HG03565 (cell line): Measurements from ENCODE around the gene CES1.
"Not testable (repeated sequence)": the region's sequence is repeated elsewhere in the genome, so short reads cannot be mapped to it uniquely, and the experiment has no call there.

Experiments used
- ATAC-seq: cut with Tn5 transposase; IDR thresholded peaks from one replicate; pipeline ENCODE4 v1.9.1; 2021; ENCODE audit warnings: mild to moderate bottlenecking, moderate library complexity; ENCODE audit not compliant: unreplicated experiment

CES1 gene

DNA sequence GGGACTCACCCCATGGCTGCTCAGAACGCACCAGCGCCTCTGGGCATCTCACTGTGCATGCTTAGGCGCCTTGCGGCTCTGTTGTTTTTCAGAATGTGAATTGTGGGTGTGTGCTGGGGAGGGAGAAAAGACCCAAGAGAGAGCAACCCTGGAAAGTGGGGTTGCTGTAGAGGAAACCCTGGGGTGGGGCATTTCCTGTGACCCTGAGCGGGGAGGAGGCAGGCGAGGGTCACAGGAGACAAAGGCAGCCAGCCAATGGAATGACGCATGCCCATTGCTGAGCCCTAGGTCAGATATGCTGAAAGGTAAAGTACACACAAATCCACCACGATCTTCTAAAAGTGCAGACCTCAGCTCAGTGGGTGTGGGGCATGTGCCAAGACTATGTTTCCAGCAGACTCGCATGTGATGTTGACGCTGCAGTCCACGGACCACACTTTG, 39.9 kb downstream of the CES1 start:
- not testable (repeated sequence) for ATAC-seq

DNA sequence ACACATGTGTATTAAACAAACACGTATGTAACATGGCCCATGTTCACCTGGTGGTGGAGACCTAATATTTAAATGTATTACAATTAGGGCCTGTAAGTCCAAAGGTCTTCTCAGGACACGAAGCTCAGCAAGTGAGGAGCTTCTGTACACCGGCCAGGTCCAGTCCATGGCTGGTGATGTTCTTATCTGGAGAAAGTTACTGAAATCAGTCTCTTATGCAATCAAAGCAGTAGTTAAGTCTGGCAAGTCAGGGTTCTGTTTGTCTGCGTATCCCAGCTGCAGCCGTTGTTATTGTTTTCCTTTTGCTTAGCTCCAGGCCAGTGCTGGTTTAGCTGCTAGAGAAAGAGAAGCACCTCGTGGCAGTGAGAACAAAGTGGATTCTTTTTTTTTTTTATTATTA, 41.4 kb downstream of the CES1 start:
- not testable (repeated sequence) for ATAC-seq

DNA sequence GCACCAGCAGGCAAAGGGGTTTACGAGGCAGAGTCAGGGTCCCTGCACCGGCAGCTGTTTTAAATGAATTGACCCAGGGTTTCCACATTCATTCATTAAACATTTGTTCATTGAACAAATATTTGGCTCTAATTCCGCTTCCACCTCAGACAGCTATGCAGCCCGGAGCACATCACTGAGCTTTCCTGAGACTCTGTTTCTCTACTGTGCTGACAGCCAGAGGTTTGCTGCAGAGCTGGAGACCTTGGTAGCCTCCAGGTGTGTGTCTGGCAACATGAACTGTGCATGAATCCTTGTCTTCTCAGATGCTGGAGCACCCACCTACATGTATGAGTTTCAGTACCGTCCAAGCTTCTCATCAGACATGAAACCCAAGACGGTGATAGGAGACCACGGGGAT, 42.7 kb downstream of the CES1 start:
- not testable (repeated sequence) for ATAC-seq

DNA sequence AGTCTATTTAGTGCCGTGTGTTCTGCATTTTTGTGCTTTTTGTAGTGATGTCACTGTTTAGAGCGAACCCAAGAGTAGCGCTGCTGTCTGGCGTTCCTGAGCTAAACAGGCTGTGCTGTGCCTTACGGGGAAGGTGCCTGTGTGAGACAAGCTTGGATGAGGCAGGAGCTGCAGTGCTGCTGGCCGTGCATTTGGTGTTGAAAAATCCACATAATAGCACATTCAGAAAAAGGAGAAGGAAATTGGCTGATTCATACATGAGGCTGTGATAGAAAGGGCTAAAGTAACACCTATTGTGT, 50.2 kb downstream of the CES1 start:
- not testable (repeated sequence) for ATAC-seq

DNA sequence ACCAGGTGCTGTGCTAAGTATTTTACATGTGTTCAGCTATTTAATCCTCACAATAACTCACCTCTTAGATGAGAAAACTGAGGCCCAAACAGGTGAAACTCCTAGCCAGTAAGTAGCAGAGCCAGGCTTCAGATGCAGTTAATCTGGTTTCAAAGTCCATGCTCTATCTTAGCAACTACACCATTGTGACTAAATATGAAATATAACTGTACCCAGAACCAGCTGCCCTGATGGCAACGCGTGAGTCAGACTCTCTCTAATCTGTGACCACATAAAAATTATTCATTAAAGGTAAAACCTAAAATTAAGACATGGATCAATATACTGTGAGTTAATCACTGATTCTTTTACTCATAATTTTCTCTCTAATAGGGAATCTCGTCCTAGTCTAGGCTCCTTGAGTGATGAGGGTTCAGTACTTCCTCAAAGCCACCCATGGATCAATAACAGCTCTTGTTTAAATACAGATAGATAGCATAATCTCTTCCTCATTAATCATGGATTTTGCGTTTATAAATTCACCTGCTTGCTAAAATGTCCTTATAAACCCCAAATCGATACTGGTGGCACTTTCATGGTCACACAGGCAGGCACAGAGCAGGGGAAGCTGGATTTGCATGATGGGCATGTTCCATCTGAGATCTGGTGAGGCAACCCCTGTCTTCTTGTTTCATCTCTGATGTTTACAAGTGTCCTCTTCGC, 50.7 kb downstream of the CES1 start:
- ATAC-seq: not testable (repeated sequence)

DNA sequence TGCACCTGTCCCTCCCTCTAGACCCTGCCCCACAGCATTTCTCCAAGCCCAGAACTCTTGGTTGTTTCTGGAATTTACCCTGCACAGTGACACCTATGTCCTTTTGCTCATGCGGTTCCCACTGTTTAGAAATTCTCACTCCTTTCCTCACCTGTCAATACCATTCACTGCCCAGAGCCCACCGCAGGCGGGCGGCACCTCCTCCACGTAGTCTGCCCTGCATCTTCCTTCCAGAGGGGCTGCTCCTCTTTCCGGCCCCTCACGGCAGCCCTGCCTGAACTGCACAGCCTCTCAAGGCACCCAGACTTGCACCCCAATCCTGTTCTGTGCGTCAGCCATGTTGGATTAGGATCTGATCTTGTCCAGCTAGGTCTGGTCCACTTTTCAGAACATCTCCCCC, 51.4 kb downstream of the CES1 start:
- not testable (repeated sequence) for ATAC-seq

DNA sequence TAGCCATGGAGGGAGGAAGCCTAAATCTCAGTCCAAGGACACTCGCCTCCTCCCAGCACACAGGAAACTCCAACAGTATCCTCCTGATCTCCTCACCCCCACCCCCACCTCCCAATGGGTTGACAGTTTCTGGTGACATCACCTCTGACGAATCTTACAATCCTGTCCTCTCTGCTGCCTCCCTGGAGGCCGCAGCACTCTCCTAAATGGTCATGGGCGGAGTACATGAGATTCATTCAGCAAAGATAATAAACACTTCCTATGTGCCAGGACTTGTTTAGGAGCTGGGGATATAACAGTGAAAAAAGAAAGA, 52.8 kb downstream of the CES1 start:
- not testable (repeated sequence) for ATAC-seq

DNA sequence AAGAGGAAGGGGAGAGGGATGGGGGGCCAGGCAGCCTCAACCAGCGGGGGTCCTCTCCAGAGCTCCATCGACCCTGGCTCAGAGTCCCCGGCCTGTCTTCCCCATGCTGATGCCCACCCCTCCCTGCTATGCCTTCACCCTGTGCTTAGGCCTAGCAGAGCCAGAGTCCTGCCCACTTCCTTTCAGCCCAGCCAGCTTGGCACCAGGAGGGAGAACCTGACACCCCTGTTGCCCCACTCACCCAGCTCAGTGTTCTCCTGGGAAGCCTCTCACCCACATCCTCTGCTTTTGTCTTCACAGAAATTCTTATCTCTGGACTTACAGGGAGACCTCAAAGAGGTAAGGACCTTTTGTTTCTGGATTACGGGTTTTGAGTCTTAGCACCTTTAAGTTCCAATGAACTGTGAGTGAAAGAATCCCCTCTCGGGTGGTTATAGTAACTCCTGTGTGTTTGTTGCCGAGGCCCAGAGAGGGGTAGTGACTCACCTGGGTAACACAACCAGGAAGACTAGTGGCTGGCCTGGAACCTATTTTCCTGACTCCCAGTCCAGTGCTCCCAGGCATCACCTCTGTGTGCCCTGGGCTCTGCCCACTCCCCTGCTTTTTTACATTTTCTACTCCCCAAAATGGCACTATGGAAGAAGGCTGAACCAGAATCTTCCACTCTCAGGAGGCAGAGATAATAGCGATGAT, 53.3 kb downstream of the CES1 start:
- ATAC-seq: no peak

DNA sequence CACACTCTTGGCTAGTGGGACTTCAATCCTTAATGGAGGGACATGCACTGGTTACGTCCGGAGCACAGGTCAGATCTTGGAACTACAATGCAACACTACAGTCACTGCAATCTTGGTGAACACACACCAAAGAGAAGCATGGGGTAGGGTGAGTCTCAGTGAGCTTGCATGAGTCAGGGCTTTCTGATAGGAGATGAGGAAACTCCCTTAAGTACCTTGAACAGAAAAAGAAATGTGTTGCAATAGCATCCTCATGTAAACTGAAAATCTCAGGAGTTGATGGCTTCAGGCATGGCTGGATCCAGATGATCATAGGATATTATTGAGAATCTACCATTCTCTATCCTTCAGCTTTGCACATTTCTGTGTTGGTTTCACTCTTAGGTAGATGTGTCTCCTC, 54.1 kb downstream of the CES1 start:
- ATAC-seq: no peak

DNA sequence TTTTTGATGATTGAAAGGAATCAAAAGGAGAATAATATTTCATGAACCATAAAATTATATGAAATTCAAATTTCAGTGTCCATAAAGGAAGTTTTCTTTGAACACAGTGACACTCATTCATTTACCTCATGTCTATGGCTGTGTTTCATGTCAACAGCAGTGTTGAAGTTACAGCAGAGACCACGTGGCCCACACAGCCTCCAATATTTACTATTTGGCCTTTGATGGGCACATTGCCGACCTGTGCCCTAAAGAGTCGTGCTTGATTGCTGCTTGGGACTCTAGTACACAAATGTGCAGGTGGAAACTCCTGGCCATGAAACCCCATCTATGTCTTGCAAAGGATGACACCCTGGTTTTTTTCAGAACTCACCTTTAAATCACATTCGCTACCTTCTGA, 57.0 kb downstream of the CES1 start:
- ATAC-seq: no peak

DNA sequence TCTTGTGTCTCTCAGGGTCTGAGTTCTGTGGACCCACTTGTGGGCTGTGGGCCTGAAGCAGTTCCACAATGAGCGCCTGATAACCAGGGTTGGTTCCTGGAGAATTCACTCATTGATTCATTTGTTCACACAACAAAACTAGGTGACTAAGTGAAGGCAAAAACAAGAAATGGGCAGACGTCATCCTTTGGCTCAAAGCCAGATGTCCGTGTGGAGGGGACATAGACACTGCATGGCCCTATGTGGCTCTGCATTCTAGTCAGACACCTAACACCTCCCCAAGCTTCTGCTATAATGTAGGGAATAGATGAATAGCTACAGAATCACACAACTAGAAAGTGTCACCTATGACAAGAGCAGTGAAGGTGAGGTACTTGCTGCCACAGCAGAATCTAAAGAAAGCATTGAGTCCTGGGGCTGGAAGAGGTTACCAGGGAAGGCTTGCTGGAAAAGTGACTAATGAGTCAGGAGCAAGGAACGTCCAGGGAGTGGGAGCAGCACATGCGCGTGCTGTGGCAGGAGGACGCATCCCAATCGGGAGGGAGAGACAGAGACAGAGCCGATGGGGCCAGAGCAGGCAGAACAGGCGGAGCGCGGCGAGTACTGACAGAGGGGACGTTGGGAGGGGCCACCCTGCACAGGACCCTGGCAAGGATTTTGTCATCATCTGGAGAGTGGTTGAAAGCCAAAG, 58.9 kb downstream of the CES1 start:
- ATAC-seq: no peak

DNA sequence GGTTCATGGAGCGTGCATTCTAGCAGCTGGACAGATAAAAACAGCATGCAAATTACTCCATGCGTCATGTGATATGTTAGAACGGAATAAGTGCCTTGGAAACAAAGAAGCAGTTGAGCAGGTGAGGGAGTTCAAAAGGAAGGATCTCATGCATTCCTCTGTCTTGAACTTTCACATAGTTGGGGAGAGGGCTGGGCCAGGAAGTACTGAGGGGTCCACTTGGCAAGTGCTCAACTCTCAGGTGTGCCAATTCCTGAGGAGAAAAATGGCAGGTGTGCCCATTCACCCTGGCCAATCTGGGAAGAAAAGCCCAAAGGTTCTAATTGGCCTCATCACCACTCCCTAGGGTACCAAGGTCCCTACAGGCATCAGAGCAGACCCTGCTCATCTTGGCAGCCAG, 67.7 kb downstream of the CES1 start:
- no peak for ATAC-seq

DNA sequence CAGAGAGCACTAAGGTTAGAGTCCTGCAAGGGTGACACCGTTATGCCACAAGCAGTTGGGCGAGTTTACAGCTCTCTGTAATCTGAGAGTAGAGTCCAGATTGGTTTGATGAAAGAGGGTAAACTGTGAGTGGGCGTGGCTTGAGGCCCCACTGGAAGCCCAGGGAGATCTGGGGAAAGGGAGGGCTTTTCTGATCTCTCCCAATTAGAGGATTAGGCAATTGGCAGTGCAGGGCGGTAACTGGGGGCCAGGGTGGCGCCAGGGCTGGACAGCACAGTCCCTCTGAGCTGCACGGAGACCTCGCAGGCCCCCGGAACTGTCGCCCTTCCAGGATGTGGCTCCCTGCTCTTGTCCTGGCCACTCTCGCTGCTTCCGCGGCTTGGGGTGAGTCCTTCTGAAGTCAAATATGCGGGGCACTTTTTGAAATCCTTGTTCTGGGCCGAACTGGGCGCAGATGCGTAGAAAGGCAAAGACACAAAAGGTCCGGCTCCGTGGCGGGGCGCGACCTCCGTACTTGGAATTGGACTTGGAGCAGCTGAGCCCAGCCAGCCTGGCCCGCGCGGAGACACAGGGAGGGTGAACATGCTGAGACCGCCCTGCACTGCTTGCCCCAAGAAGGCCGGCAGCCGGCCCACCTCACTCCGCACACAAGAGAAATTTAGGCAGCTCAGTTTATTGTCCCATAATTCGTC, 72.4 kb downstream of the CES1 start:
- ATAC-seq: no peak

DNA sequence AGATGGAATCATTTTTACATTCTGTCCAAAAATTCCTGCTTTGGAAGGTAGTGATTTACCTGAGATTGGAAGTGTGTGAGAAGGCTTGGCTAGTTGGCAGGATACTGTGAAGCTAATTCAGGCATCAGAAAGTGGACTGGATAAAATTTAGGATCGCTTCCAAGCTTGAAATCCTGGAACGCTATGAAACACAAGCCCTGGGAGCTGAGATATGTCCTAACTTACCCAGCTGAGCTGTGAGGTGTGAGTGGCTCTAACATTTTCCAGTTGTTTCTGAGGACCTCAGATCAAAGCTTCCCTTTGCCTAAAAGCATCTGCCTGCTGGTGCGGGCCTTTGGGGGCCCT, 73.0 kb downstream of the CES1 start:
- ATAC-seq: not testable (repeated sequence)

DNA sequence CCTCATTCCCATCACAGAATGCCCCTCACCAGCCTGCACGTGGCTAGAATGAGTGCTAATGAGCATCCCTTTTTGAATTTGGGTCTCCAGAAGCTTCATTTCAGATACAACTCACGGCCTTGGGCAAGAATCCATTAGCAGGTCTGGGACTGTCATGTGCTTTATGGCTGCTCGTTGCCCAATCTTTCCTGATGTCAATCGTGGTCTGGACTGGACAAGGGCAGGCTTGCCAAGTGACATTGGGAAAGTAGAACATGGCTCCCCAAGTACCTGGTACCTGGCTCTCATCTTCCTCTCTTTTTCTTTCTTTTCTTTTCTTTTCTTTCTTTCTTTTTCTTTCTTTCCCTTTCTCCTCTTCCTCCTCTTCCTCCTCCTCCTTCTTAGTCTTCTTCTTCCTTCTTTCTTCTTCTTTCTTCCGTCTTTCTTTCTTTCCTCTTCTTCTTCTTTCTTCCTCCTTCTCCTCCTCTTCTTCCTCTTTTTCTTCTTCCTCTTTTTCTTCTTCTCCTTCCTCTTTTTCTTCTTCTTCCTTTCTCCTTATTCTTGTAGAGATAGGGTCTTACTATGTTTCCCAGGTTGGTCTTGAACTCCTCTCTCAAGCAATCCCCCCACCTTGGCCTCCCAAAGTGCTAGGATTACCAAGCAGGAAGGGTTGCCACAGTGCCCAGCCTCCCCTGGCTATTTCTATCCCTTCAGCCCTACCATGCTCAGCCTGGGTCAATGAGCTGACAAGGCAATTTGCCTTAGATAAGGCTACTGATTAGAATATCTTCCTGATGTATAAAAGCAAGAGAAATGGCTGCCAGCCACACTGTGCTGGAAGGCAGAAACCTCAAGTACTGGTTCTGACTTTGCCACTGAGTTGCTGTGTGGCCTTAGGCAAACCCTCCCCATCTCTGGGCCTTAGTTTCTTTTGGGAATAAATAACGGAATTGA, 75.0 kb downstream of the CES1 start:
- not testable (repeated sequence) for ATAC-seq

DNA sequence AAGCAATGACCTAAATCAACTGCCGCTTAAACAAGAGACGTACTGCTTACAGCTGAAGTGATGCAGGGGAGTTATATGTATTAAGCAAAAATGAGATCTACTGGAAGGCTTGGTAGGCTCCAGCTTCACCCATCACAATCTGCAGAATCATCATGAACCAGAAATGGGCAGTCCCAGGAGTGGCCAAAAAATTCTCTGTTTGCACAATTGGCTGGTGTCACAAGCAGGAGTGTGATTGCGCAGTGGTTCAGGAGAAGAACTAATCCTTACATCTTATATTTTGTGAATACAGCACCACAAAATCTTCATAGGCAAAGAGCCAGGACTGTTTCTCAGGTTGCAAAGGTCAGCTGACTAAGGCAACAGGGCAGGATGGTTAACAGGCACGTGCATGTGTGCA, 75.9 kb downstream of the CES1 start:
- no peak for ATAC-seq

DNA sequence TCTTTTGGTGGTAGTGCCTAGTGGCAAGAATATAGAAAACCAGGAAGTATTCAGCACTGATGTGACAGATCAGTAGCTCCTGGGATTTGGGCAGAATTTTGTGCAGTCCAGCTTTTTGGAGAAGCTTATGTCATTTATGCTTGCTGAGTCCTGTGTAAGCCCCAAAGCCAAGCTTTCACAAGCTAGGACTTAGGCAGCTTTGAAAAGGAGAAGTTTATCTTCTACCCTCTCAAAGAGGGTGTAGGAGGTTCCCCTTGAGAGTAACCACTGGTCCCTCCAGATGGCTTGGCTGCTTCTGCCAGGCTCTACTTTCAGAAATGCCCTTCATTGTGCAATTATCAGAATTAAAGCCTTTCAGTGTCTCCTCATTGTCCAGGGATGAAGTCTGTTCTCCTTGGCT, 78.8 kb downstream of the CES1 start:
- no peak for ATAC-seq

DNA sequence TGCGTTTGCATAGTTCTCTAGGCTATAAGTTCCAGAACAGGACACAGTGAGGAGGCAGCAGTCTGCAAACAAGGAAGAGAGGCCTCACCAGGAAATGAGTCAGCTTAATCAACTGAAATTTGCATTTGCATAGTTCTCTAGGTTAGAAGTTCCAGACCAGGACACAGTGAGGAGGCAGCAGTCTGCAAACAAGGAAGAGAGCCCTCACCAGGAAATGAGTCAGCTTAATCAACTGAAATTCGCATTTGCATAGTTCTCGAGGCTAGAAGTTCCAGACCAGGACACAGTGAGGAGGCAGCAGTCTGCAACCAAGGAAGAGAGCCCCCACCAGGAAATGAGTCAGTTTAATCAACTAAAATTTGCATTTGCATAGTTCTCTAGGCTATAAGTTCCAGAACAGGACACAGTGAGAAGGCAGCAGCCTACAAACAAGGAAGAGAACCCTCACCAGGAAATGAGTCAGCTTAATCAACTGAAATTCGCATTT, 79.7 kb downstream of the CES1 start:
- ATAC-seq: not testable (repeated sequence)
